ENCODE measurements around the gene UCN.

DNA sequence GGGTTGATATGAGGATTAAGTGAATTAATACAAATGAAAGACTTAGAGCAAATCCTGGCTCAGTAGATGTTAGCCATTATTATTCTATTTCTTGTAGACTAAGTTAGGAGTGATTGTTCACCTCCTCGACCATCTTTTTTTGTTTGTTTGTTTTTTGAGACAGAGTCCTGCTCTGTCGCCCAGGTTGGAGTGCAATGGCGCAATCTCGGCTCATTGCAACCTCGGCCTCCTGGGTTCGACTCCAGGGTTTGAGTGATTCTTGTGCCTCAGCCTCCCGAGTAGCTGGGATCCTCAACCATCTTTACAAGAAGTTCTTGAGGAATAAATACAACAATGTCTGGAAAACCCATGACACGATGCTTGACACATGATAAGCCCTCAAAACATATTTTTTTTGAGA lies 13.3 kb downstream of the UCN start:
- TF ChIP-seq, protein P1, sequence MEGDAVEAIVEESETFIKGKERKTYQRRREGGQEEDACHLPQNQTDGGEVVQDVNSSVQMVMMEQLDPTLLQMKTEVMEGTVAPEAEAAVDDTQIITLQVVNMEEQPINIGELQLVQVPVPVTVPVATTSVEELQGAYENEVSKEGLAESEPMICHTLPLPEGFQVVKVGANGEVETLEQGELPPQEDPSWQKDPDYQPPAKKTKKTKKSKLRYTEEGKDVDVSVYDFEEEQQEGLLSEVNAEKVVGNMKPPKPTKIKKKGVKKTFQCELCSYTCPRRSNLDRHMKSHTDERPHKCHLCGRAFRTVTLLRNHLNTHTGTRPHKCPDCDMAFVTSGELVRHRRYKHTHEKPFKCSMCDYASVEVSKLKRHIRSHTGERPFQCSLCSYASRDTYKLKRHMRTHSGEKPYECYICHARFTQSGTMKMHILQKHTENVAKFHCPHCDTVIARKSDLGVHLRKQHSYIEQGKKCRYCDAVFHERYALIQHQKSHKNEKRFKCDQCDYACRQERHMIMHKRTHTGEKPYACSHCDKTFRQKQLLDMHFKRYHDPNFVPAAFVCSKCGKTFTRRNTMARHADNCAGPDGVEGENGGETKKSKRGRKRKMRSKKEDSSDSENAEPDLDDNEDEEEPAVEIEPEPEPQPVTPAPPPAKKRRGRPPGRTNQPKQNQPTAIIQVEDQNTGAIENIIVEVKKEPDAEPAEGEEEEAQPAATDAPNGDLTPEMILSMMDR (IDR thresholded peaks at IDR 0.05; ENCODE audit: low read depth, low read length, poor library complexity, severe bottlenecking), result no peak
- TF ChIP-seq EZH2phosphoT487 (IDR thresholded peaks at IDR 0.05; ENCODE audit: borderline replicate concordance, low read length), result no peak
